H9 (cell line): ENCODE results near the gene GHRHR. TPM values are rescaled to one million over a fixed set of nuclear protein-coding genes. Genes with fewer than 3 reads are reported as not detected.
A peak's percentile ranks its signal among the peaks of the same experiment; 100 is the strongest.

ENCODE experiments used
- DNase-seq: peaks from one replicate; pipeline ENCODE4 v3.0.0-alpha.2; 2017
- H2AFZ ChIP-seq: one replicate; pipeline ENCODE4 v1.6.1; 2013; ENCODE audit warnings: mild to moderate bottlenecking, low read length, control low read depth, moderate library complexity
- H2AK5ac ChIP-seq: 2 replicates; pipeline ENCODE4 v1.6.1; 2013; ENCODE audit warnings: low read length, control low read depth, mixed read lengths; ENCODE audit not compliant: insufficient read length
- H2BK120ac ChIP-seq: one replicate; pipeline ENCODE4 v1.6.1; 2013; ENCODE audit warnings: low read depth, mild to moderate bottlenecking, low read length, control low read depth, inconsistent platforms; ENCODE audit not compliant: poor library complexity, severe bottlenecking
- H2BK12ac ChIP-seq: 2 replicates; pipeline ENCODE4 v1.6.1; 2013; ENCODE audit warnings: low read length, control low read depth, mixed read lengths, low read depth; ENCODE audit not compliant: insufficient read length
- H2BK15ac ChIP-seq: 2 replicates; pipeline ENCODE4 v1.6.1; 2013; ENCODE audit warnings: low read depth, low read length, control low read depth
- H2BK20ac ChIP-seq: one replicate; pipeline ENCODE4 v1.6.1; 2013; ENCODE audit warnings: low read depth, mild to moderate bottlenecking, low read length, control low read depth, inconsistent platforms; ENCODE audit not compliant: poor library complexity, severe bottlenecking
- H2BK5ac ChIP-seq: 2 replicates; pipeline ENCODE4 v1.6.1; 2013; ENCODE audit warnings: low read length, control low read depth, mixed read lengths; ENCODE audit not compliant: insufficient read length
- H3K14ac ChIP-seq: 2 replicates; pipeline ENCODE4 v1.6.1; 2013; ENCODE audit warnings: low read length, control low read depth; ENCODE audit not compliant: insufficient read depth
- H3K18ac ChIP-seq: 2 replicates; pipeline ENCODE4 v1.6.1; 2013; ENCODE audit warnings: low read depth, mild to moderate bottlenecking, mixed read lengths, low read length, control low read depth; ENCODE audit not compliant: insufficient read length
- H3K23ac ChIP-seq: 2 replicates; pipeline ENCODE4 v1.6.1; 2013; ENCODE audit warnings: low read length, control low read depth, mixed read lengths, low read depth; ENCODE audit not compliant: insufficient read length
- H3K23me2 ChIP-seq: 2 replicates; pipeline ENCODE4 v1.6.1; 2013; ENCODE audit warnings: low read depth, mild to moderate bottlenecking, mixed read lengths, low read length, control low read depth; ENCODE audit not compliant: insufficient read length, poor library complexity, severe bottlenecking
- H3K27ac ChIP-seq: 2 replicates; pipeline ENCODE4 v1.5.1; 2013; ENCODE audit warnings: low read length, control low read depth, mixed read lengths, low read depth; ENCODE audit not compliant: insufficient read length
- H3K27me3 ChIP-seq: 2 replicates; pipeline ENCODE4 v1.6.1; 2013; ENCODE audit warnings: low read length, control low read depth, inconsistent platforms; ENCODE audit not compliant: insufficient read depth
- H3K4ac ChIP-seq: 2 replicates; pipeline ENCODE4 v1.6.1; 2013; ENCODE audit warnings: low read depth, mild to moderate bottlenecking, control low read depth, inconsistent platforms, low read length, moderate library complexity
- H3K4me1 ChIP-seq: 2 replicates; pipeline ENCODE4 v1.6.1; 2013; ENCODE audit warnings: low read length, control low read depth, inconsistent platforms; ENCODE audit not compliant: insufficient read depth
- H3K4me2 ChIP-seq: 2 replicates; pipeline ENCODE4 v1.6.1; 2013; ENCODE audit warnings: low read length, control low read depth, mixed read lengths; ENCODE audit not compliant: insufficient read length, insufficient read depth
- H3K56ac ChIP-seq: 2 replicates; pipeline ENCODE4 v1.6.1; 2013; ENCODE audit warnings: low read depth, mild to moderate bottlenecking, mixed read lengths, low read length, control low read depth; ENCODE audit not compliant: insufficient read length
- H3K79me1 ChIP-seq: 2 replicates; pipeline ENCODE4 v1.6.1; 2013; ENCODE audit warnings: low read depth, mild to moderate bottlenecking, moderate library complexity, low read length, control low read depth, inconsistent platforms; ENCODE audit not compliant: insufficient read depth, poor library complexity, severe bottlenecking
- H3K79me2 ChIP-seq: 2 replicates; pipeline ENCODE4 v1.6.1; 2013; ENCODE audit warnings: low read length, control low read depth, inconsistent platforms; ENCODE audit not compliant: insufficient read depth
- H3K9ac ChIP-seq: 2 replicates; pipeline ENCODE4 v1.6.1; 2013; ENCODE audit warnings: low read length, control low read depth, mixed read lengths; ENCODE audit not compliant: insufficient read length; ENCODE audit errors: extremely low read depth
- H3K9me3 ChIP-seq: one replicate; pipeline ENCODE4 v1.6.1; 2013; ENCODE audit warnings: low read depth, low read length, inconsistent platforms; ENCODE audit not compliant: control insufficient read depth
- H3T11ph ChIP-seq: one replicate; pipeline ENCODE4 v1.6.1; 2013; ENCODE audit warnings: mild to moderate bottlenecking, low read length, control low read depth, inconsistent platforms
- H4K20me1 ChIP-seq: one replicate; pipeline ENCODE4 v1.6.1; 2013; ENCODE audit not compliant: control insufficient read depth, insufficient read length, insufficient read depth
- H4K5ac ChIP-seq: 2 replicates; pipeline ENCODE4 v1.6.1; 2013; ENCODE audit warnings: low read depth, mild to moderate bottlenecking, mixed read lengths, low read length, control low read depth; ENCODE audit not compliant: insufficient read length
- H4K8ac ChIP-seq: replicated peaks from 2 replicates; pipeline ENCODE4 v1.6.1; 2013; ENCODE audit warnings: low read length, control low read depth, mixed read lengths, low read depth; ENCODE audit not compliant: insufficient read length
- H4K91ac ChIP-seq: 2 replicates; pipeline ENCODE4 v1.6.1; 2013; ENCODE audit warnings: low read depth, mild to moderate bottlenecking, moderate library complexity, mixed read lengths, low read length, control low read depth; ENCODE audit not compliant: insufficient read length
- H3K27ac Mint-ChIP-seq, 3 experiments: 2 replicates in 2 of 3; 3 replicates in 1 of 3; pipeline ENCODE4 v1.8.0; 2020 to 2021; ENCODE audit warnings: mixed read lengths in 3 of 3, mild to moderate bottlenecking in 1 of 3, moderate library complexity in 1 of 3
- H3K27me3 Mint-ChIP-seq: 2 replicates; pipeline ENCODE4 v1.8.0; 2021; ENCODE audit warnings: low read depth, mild to moderate bottlenecking, moderate library complexity, mixed read lengths
- H3K36me3 Mint-ChIP-seq, 3 experiments: 2 replicates in 2 of 3; 3 replicates in 1 of 3; pipeline ENCODE4 v1.8.0; 2020 to 2021; ENCODE audit warnings: low read depth in 3 of 3, mixed read lengths in 3 of 3; ENCODE audit not compliant: insufficient read depth in 1 of 3
- H3K4me1 Mint-ChIP-seq, 2 experiments: 2 replicates each; pipeline ENCODE4 v1.8.0; 2020; ENCODE audit warnings: mixed read lengths in 2 of 2
- H3K4me3 Mint-ChIP-seq, 2 experiments: 2 replicates in 1 of 2; 3 replicates in 1 of 2; pipeline ENCODE4 v1.8.0; 2020 to 2021; ENCODE audit warnings: mild to moderate bottlenecking in 2 of 2, mixed read lengths in 2 of 2, moderate library complexity in 1 of 2
- H3K9me3 Mint-ChIP-seq, 2 experiments: 2 replicates in 1 of 2; 3 replicates in 1 of 2; pipeline ENCODE4 v1.8.0; 2020; ENCODE audit warnings: mild to moderate bottlenecking in 2 of 2, mixed read lengths in 2 of 2, moderate library complexity in 1 of 2
- CTCF ChIP-seq: fragments of 200-600 bp; sonication (generic); conservative IDR thresholded peaks from 3 replicates; pipeline ENCODE4 v1.8.0; 2021; ENCODE audit warnings: antibody characterized with exemption, mild to moderate bottlenecking
- WGBS: extraction: QIAGEN DNeasy Blood & Tissue Kit; methylation state at CpG from one replicate; pipeline ENCODE4 v1.1.7; 2013; ENCODE audit warnings: missing lambda C conversion rate, low lambda C conversion rate, mixed read lengths; ENCODE audit not compliant: insufficient read length; ENCODE audit errors: extremely low coverage; 5-methylcytosine and 5-hydroxymethylcytosine counted together
- total RNA-seq: library from RNA; stranded (reverse); gene quantifications from 2 replicates; pipeline ENCODE4 v1.2.1, GENCODE V29; 2021

The GHRHR gene
- total RNA-seq, 1 experiment from 2014 or later: 7.4 TPM

- no peak overlapping the region for H2BK120ac ChIP-seq
- no peak overlapping the region for H4K91ac ChIP-seq
- H2AFZ ChIP-seq: no peak overlapping the region
- no peak overlapping the region for H3K56ac ChIP-seq
- WGBS: no CpG with 5 or more reads among the region's 9 CpGs
- H2BK5ac ChIP-seq: no peak overlapping the region
- H3K27me3 Mint-ChIP-seq: peaks cover 15% of the 10 kb centered on the region
- peak overlapping the region in 2 of 3 experiments; percentile 17 to 57; a peak in 2 of 7 replicates for H3K27ac Mint-ChIP-seq
- no peaks in the 10 kb centered on the region for H3K4me1 ChIP-seq
- H3K18ac ChIP-seq: no peak overlapping the region
- no peaks in the 10 kb centered on the region for H3K79me2 ChIP-seq
- peaks cover 0 to 6% of the 10 kb centered on the region in 2 experiments; a peak in 2 of 4 replicates for H3K4me1 Mint-ChIP-seq
- H2BK12ac ChIP-seq: no peak overlapping the region
- no peak overlapping the region for H3T11ph ChIP-seq
- no peak overlapping the region for H3K27ac ChIP-seq
- H3K23ac ChIP-seq: no peak overlapping the region
- H3K4ac ChIP-seq: no peak overlapping the region
- no peak overlapping the region for H3K4me2 ChIP-seq
- no peaks in the 10 kb centered on the region for H3K36me3 Mint-ChIP-seq
- H3K79me1 ChIP-seq: no peaks in the 10 kb centered on the region
- no peaks in the 10 kb centered on the region for H3K27me3 ChIP-seq
- H3K9me3 ChIP-seq: no peaks in the 10 kb centered on the region
- no peak overlapping the region for H2BK15ac ChIP-seq
- H3K4me3 Mint-ChIP-seq: no peak overlapping the region
- TF ChIP-seq CTCF: no peak
- H4K5ac ChIP-seq: no peak overlapping the region
- H3K9ac ChIP-seq: no peak overlapping the region
- H3K9me3 Mint-ChIP-seq: no peaks in the 10 kb centered on the region; a peak in 1 of 5 replicates
- DNase-seq: peak; percentile 16
- no peak overlapping the region for H3K14ac ChIP-seq
- no peak overlapping the region for H2AK5ac ChIP-seq
- no peak overlapping the region for H4K8ac ChIP-seq
- H2BK20ac ChIP-seq: no peak overlapping the region
- no peaks in the 10 kb centered on the region for H4K20me1 ChIP-seq
- H3K23me2 ChIP-seq: no peaks in the 10 kb centered on the region
Observed at GRCh38 chr7:30922596-30922995, 41.2 kb upstream of the GHRHR start.
